ENCODE measurements around the gene TUSC2. TPM values are rescaled to one million over a fixed set of nuclear protein-coding genes. Genes with fewer than 3 reads are reported as not detected.
A peak's percentile ranks its signal among the peaks of the same experiment; 100 is the strongest.

TUSC2 gene
- total and polyA plus RNA-seq, 2 of the 13 experiments (the other 11 are each of a cell fraction or from before 2014, with no cell fraction given): 36.7 to 39.1 TPM

- Histone ChIP-seq H2AFZ (ENCODE audit: low read length) (no peak overlapping the region), H3K4me2 (ENCODE audit: low read depth, low read length) (no peak overlapping the region), H4K20me1 (ENCODE audit: insufficient read depth, low read length) (no peaks in the 10 kb centered on the region), H3K9me3 (ENCODE audit: low read length) (no peaks in the 10 kb centered on the region), H3K4me3 (replicated peaks in 1 of 3; ENCODE audit: insufficient read depth in 1 of 3, low read depth in 2 of 3, low read length in 3 of 3) (no peak overlapping the region), H3K36me3 (replicated peaks in 1 of 2; ENCODE audit: control insufficient read depth in 1 of 2, insufficient read depth in 2 of 2, low read length in 2 of 2) (no peaks in the 10 kb centered on the region), H3K27me3 (ENCODE audit: control insufficient read depth in 1 of 2, insufficient read depth in 2 of 2, low read length in 2 of 2) (peaks cover 11 to 67% of the 10 kb centered on the region in 2 experiments; a peak in 4 of 5 replicates), H3K4me1 (ENCODE audit: insufficient read depth, low read length) (peaks cover 7% of the 10 kb centered on the region), H3K79me2 (ENCODE audit: insufficient read depth, low read length) (no peaks in the 10 kb centered on the region), H3K27ac (ENCODE audit: extremely low read length, insufficient read depth, low read length) (no peak overlapping the region), H3K9ac (ENCODE audit: insufficient read depth, low read depth, low read length) (no peak overlapping the region)
- intact Hi-C loops (cut with micrococcal nuclease; ENCODE audit: unreplicated experiment): loop anchor here (5.0 kb wide), 1 partner anchor 147 kb away; no protein-coding TSS in a partner anchor
- CTCF ChIA-PET (ENCODE audit: low intra/inter-chr PET ratio, low total read pairs): no interaction called here
- DNase-seq (ENCODE audit: low spot score): no peak
- 27% methylated on average over 14 of the region's 14 CpGs for WGBS (ENCODE audit: low lambda C conversion rate)
- BruUV-seq (replicated peaks): no TSS peak
- POLR2A ChIA-PET: no interaction called here
- ATAC-seq: peak; percentile 32; the same call in 2 of the 3 replicates
- no peak for FAIRE-seq
- TF ChIP-seq ZFP41 (CRISPR knock-in tag; IDR thresholded peaks at IDR 0.05; ENCODE audit: borderline replicate concordance): no peak
- no peak for TF ChIP-seq ZNF775 (CRISPR knock-in tag; IDR thresholded peaks at IDR 0.05; ENCODE audit: borderline replicate concordance)
- TF ChIP-seq, protein P1, sequence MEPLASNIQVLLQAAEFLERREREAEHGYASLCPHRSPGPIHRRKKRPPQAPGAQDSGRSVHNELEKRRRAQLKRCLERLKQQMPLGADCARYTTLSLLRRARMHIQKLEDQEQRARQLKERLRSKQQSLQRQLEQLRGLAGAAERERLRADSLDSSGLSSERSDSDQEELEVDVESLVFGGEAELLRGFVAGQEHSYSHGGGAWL (CRISPR knock-in tag; IDR thresholded peaks at IDR 0.05): no peak
- no peak for TF ChIP-seq MAFK (conservative IDR thresholded peaks at IDR 0.05 in 1 of 2, IDR thresholded peaks at IDR 0.05 in 1 of 2; ENCODE audit: low read length in 2 of 2)
- no peak for TF ChIP-seq RNF2 (conservative IDR thresholded peaks at IDR 0.05; ENCODE audit: low read depth)
- TF ChIP-seq CTCF (CRISPR knock-in tag; IDR thresholded peaks at IDR 0.05): peak; percentile 49
- TF ChIP-seq, protein P2, sequence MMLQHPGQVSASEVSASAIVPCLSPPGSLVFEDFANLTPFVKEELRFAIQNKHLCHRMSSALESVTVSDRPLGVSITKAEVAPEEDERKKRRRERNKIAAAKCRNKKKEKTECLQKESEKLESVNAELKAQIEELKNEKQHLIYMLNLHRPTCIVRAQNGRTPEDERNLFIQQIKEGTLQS (CRISPR knock-in tag; IDR thresholded peaks at IDR 0.05): no peak
- no peak for TF ChIP-seq SPEN (CRISPR knock-in tag; IDR thresholded peaks at IDR 0.05; ENCODE audit: low read depth)
- TF ChIP-seq ZFY (CRISPR knock-in tag; IDR thresholded peaks at IDR 0.05): no peak
- no peak for TF ChIP-seq SIN3B (IDR thresholded peaks at IDR 0.05; ENCODE audit: low read length)
- no peak for TF ChIP-seq ZNF460 (CRISPR knock-in tag; IDR thresholded peaks at IDR 0.05; ENCODE audit: borderline replicate concordance)
- TF ChIP-seq STAG1 (CRISPR knock-in tag; IDR thresholded peaks at IDR 0.05): peak; percentile 31; the same call in 1 of the 2 replicates
- no peak for TF ChIP-seq TCF7 (IDR thresholded peaks at IDR 0.05; ENCODE audit: low read depth)
- TF ChIP-seq ZNF773 (CRISPR knock-in tag; IDR thresholded peaks at IDR 0.05; ENCODE audit: borderline replicate concordance): no peak
- TF ChIP-seq ZNF570 (CRISPR knock-in tag; IDR thresholded peaks at IDR 0.05; ENCODE audit: borderline replicate concordance): no peak
- no peak for TF ChIP-seq ATF7-NPFF (CRISPR knock-in tag; IDR thresholded peaks at IDR 0.05; ENCODE audit: low read depth)
- in situ Hi-C loops (cut with HindIII; ENCODE audit: extremely low pct_ligation_motif_present, low pct_unique_long_range_greater_than_20kb): no loop called here
Observed at GRCh38 chr3:50370594-50370993, 42.6 kb upstream of the TUSC2 start.

Measured in HepG2 (cell line).